ENCODE data around the gene CHRDL2.
A peak's percentile ranks its signal among the peaks of the same experiment; 100 is the strongest.

CHRDL2 gene

GRCh38 chr11:74710281-74710938, 20.8 kb downstream of the CHRDL2 start:
- DNase-seq, result no peak

DNA sequence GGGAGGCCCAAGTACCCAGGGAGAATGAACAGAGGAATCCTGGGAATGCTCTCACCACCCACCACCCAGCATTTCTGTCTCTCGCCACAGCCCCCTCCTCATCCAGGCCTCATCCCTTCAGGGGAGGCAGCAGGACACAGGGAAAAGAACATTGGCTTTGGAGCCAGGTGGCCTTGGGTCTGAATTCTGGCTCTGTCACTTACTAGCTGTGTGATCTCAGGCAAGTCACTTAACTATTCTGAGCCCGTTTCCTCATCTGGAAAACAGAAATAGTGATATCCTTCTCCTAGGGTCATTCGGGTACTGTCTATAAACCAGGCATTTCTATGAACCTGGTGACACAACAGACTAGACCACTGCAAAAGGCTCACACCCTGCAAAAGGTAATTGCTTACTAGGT, 22.1 kb downstream of the CHRDL2 start:
- DNase-seq, result no peak

DNA sequence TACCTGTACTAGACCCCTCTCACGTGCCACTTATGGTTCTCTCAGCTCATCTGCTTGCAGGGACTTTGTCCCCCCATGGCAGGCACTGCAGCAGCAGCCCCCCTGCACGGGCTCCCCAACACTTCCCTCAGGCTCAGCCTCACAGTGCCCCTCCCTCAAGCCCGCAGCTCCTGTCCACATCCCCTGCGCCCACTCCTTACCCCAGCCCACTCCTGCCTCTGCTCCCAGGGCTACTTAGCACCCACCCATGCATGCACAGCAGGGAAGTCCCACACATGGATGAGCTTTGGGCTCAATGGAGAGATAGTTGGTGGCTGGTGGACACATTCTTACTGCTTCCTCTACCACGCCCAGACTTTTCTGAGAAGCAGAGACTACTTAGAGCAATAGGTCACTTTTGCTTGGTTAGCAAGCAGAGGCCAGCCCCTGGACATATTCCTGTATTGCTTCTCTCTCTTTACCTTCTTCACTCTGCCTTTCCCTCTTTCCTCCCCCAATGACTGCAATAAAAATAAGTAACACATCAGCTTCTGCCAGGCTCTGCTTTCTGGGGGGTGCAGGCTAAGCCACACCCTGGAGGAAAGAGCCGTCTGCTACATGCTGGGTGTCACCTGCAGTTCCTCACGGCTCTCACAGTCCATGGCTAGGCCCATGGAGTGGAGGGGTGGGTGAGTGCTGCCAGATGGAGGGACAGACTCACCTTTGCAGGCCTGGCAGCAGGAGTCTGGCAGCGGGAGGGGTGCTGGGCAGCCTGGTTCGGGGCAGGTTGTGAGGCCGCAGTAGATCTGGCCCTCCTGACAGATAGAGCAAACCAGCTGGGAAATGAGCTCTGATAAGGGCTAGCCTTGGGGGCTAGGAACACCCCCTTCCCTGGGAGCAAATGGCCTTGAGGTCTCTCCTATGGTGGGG, 23.4 kb downstream of the CHRDL2 start:
- no peak for DNase-seq

GRCh38 chr11:74707182-74707581, 24.0 kb downstream of the CHRDL2 start:
- no peak for DNase-seq

- no peak for DNase-seq
Measured at GRCh38 chr11:74703211-74703610, 28.0 kb downstream of the CHRDL2 start.

GRCh38 chr11:74702383-74703007, 28.7 kb downstream of the CHRDL2 start:
- peak in 5 of 6 experiments; percentile 16 to 62 (median 33) for DNase-seq

GRCh38 chr11:74701351-74701750, 29.9 kb downstream of the CHRDL2 start:
- no peak for DNase-seq

DNA sequence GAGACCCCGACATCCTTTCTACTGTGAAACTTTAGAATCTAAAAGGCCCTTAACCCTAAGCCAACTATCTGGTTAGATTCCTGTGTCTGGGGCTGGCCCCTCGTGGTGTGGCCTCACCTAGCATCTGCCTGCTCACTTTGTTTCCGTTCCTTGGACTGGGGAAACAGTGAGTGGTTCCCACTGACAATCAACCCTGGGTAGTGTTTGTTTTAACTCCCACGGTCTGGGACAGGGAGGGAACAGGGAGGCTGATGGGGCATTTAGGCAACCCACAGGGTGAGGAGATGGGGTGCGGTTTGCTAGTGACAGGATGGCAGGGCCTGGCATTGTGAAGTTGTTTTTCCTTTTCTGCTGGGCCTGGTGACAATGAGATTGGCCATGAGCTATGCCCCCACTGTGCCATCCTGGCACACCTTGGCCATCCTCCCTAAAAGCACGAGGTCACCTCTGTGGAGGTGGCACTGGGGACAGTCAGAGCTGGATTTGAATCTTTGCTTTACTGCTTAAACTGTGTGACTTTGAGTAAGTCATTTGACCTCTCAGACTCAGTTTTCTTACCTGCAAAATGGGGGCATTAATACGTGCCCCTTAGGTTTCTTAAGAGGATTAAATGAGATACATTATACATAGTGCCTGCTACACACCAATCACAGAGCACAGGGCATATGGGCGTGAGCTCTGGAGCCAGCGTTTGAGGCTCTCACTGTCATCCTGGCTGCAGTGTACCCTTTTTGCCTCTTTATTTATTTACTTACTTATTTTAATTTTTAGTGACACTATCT, 31.4 kb downstream of the CHRDL2 start:
- no peak for DNase-seq

GRCh38 chr11:74697722-74698121, 33.5 kb downstream of the CHRDL2 start:
- DNase-seq, result no peak

DNA sequence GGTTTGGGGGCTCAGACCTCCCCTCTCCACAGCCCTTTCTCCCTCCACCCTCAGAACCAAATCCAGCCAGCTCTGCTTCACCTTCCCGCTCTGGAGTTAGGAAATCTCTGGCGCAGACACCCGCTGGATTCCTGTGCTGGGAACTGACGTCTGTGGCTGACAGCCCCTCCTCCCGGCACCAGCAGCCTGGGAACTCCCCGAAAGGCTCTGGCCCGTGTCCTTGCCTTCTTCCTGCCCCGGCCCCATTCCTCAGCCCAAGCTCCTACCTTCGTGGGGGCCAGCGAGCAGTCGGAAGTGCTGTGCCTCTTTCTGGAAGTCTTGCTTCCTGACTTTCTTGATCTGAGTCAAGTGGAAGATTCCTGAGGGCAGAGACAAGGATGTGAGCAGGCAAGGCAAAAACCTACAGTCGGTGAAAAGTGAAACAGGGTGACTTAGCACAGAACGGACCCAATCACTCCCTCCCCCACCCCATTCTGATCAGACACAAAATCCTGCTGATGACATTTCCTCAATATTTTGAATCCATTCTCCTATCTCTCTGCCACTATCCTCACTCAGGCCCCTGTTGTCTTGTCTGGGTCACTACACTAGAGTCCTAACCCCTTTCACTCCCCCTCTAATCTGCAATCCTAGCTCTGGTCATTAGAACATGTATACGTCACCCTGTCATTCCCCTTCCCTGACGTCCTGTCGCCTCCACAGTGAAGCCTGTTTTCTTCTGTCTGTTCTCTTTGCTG, 34.1 kb downstream of the CHRDL2 start:
- DNase-seq, result no peak

DNA sequence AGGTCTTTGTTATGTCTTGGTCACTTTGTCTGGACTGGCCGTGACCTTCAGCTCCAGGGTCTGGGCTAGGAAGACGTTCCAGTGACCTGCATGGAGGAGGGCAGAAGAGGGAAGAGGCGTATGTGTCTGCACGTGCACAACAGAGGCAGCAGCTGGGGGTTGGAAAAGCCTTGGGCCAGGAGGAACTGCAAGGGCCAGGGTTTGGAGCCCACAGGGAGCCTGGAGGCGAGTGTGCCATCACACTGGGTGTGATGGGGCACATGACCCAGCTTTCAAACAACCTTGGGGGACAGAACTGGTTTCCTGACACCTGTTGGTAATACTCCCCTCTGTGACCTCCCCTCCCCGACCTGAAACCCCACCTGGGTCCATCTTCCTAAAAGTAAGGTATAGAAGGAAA, 34.7 kb downstream of the CHRDL2 start:
- no peak for DNase-seq

DNA sequence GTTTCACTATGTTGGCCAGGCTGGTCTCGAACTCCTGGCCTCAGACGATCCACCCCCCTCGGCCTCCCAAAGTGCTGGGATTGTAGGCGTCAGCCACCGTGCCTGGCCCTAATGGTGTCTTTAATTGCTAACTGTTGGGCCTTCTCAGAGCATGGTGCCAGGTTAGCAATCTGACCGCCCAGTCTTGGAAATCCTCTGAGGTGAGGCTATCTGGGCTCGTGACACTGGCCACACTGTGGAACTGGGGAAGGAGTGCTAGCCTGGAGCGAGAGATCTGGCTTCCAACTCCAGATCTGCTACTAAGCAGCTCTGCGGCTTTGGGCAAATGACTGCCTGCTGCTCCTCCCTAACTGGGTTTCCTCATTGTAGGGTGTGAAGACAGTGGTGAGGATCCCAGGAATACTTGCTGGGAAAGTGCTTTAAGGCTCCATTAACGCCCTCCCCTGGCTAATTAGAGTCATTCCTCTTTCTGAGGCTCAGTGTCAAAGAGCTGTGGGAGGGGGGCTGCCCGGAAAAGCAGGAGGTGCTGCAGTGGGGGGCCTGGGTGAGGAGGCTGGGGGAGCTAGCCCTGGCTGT, 35.4 kb downstream of the CHRDL2 start:
- DNase-seq, result no peak

DNA sequence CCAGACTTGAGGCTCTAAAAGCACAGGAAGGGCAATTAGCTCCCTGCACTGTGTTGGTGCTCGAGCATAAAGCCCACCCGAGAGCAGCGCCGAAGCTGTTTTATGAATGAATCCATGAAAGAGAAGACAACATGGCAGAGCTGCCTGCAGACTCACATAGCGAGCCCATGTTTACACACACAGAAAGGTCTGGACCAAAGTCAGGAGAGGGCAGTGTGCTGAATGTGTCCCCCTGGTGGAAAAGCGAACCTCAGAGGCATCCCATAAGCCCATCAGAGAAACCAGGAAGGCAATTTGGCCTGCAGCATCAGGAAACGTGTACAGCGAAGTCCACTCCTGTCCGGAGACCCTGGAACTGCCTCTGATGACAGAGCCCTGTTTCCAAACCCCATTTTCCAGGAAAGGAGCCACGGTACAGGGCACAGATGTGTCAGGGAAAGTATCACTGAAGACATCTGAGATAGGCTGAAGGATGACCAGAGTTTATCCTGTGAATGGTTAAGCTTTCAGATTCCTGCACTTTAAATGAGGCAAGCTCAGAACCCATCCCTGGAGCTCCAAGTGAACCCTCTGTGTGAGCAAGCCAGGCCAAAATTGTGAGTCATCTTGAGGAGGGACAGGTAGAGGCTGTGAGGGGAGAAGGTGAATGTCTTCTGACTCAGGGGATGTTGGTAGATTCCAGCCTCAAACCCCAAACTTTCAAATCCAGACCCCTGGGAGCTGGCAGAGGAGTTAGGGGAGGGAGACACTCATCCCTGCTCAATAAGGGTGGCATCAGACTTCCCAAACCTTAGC, 36.9 kb downstream of the CHRDL2 start:
- DNase-seq, result no peak

DNA sequence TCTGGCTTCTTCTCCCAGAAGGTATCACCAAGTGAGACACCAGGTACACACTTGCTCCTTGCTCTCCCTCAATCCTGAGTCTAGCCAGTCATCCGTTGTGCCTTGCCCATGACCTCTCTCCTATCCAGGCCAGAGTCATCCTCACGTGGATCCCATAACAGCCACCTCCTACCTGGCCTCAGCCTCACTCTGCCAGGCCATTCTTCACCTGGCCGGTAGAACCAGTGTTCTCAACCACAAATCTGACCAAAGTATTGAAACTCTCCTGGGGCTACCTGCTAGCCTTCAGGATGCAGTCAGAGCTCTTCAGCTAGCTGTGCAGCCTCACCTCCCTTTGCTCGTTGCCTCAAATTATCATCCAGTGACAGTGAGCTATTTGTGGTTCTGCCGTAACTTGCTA, 37.7 kb downstream of the CHRDL2 start:
- DNase-seq, result no peak

- no peak for DNase-seq
Measured at GRCh38 chr11:74691755-74692154, 39.5 kb downstream of the CHRDL2 start.

DNA sequence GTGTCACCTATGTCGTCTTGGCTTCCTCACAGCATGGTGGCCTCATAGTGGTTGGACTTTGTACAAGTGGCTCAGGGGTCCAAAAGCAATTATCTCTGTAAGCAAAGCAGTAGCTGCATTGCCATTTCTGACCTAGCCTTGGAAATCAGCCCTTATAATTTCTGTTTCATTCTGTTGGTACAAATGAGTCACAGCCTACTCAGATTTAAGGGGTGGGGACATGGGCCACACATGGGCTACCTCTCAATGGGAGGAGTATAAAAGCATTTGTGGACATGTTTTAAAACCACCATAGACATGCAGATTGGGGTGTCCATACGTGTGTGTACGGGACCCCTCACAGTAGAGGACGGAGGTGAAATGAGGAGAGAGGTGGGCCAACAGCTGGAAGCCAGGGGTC, 41.6 kb downstream of the CHRDL2 start:
- no peak for DNase-seq

- no peak for DNase-seq
Measured at GRCh38 chr11:74687237-74688023, 43.8 kb downstream of the CHRDL2 start.

- no peak for DNase-seq
Measured at GRCh38 chr11:74686792-74687191, 44.4 kb downstream of the CHRDL2 start.

DNA sequence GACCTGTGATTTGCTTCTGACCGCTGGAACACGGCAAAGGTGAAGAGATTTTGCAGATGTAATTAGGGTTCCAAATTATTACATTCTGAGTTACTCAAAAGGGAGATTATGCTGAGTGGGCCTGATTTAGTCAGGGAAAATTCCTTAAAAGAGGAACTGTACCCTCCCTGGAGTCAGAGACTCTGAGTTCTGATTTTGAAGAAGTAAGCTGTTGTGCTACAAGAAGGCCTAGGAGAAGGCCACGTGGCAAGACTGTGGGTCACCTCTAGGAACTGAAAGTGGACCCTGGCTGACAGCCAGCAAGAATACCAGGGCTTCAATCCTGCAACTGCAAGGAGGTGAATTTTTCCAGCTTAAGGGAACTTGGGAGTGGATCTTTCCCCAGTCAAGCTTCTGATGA, 45.3 kb downstream of the CHRDL2 start:
- DNase-seq, result no peak

- no peak for DNase-seq
Measured at GRCh38 chr11:74685338-74685737, 45.9 kb downstream of the CHRDL2 start.
